Measurements from ENCODE around the gene ANO1. TPM values are rescaled to one million over a fixed set of nuclear protein-coding genes. Genes with fewer than 3 reads are reported as not detected.

The ANO1 gene
- polyA plus RNA-seq, 2 of the 4 experiments (the other 2 are of a cell fraction): 0.27 to 0.44 TPM

- Histone ChIP-seq H3K27ac (no peak overlapping the region), H3K4me1 (peaks cover 18% of the 10 kb centered on the region), H3K9me3 (no peaks in the 10 kb centered on the region), H3K4me3 (no peak overlapping the region), H3K4me2 (no peak overlapping the region)
- WGBS (ENCODE audit: missing lambda C conversion rate): 78% methylated on average over 9 of the region's 9 CpGs
- DNase-seq (ENCODE audit: low read depth in 1 of 2, low spot score in 1 of 2) (no peak), ATAC-seq (no peak), FAIRE-seq (no peak)
- TF ChIP-seq CBX8 (IDR thresholded peaks at IDR 0.05) (no peak), HOXA7 (CRISPR knock-in tag; IDR thresholded peaks at IDR 0.05) (no peak), POLR2AphosphoS2 (conservative IDR thresholded peaks at IDR 0.05; ENCODE audit: low read length) (no peak), ZC3H11A (IDR thresholded peaks at IDR 0.05) (no peak), SMC3 (IDR thresholded peaks at IDR 0.05) (no peak), ATOH8 (CRISPR knock-in tag; IDR thresholded peaks at IDR 0.05; ENCODE audit: low read depth) (no peak), CHD4 (IDR thresholded peaks at IDR 0.05; ENCODE audit: borderline replicate concordance) (no peak), SREBF2 (IDR thresholded peaks at IDR 0.05) (no peak), TP53 (CRISPR knock-in tag; IDR thresholded peaks at IDR 0.05) (no peak), MYC (IDR thresholded peaks at IDR 0.05; ENCODE audit: borderline replicate concordance, low read length) (no peak), HDAC2 (IDR thresholded peaks at IDR 0.05) (no peak), HOXB5 (CRISPR knock-in tag; IDR thresholded peaks at IDR 0.05) (no peak), FOXS1 (CRISPR knock-in tag; IDR thresholded peaks at IDR 0.05) (no peak), PBX3 (IDR thresholded peaks at IDR 0.05) (no peak), EHF (CRISPR knock-in tag; IDR thresholded peaks at IDR 0.05) (no peak)
- ChIA-PET CTCF (interaction anchor here (0.6 to 1.0 kb wide), 5 partner anchors 11 to 670 kb away, joined by 3 to 5 read pairs (median 3); no protein-coding TSS in a partner anchor), POLR2A (no interaction called here)
Observed at GRCh38 chr11:70138403-70138802, 60.3 kb downstream of the ANO1 start.

- FAIRE-seq (no peak), ATAC-seq (no peak), DNase-seq (ENCODE audit: low read depth in 1 of 2, low spot score in 1 of 2) (no peak)
- POLR2A ChIA-PET: no interaction called here
- TF ChIP-seq MAZ (IDR thresholded peaks at IDR 0.05; ENCODE audit: borderline replicate concordance, low read depth, low read length) (no peak), PBX3 (IDR thresholded peaks at IDR 0.05) (no peak), MAX (IDR thresholded peaks at IDR 0.05) (no peak), ESRRA (IDR thresholded peaks at IDR 0.05; ENCODE audit: borderline replicate concordance, low read length) (no peak), RAD21 (conservative IDR thresholded peaks at IDR 0.05 in 1 of 2, IDR thresholded peaks at IDR 0.05 in 1 of 2) (no peak), CBX2 (IDR thresholded peaks at IDR 0.05; ENCODE audit: borderline replicate concordance, low read depth) (no peak), EHF (CRISPR knock-in tag; IDR thresholded peaks at IDR 0.05) (no peak), FOXS1 (CRISPR knock-in tag; IDR thresholded peaks at IDR 0.05) (no peak), KDM1A (IDR thresholded peaks at IDR 0.05; ENCODE audit: low read depth) (no peak), CEBPB (IDR thresholded peaks at IDR 0.05) (no peak), KDM5A (IDR thresholded peaks at IDR 0.05) (no peak), HOXA7 (CRISPR knock-in tag; IDR thresholded peaks at IDR 0.05) (no peak), FOSB (CRISPR knock-in tag; IDR thresholded peaks at IDR 0.05) (no peak), FOSL2 (IDR thresholded peaks at IDR 0.05) (no peak), FOSL2 (CRISPR knock-in tag; IDR thresholded peaks at IDR 0.05) (no peak), MYC (IDR thresholded peaks at IDR 0.05; ENCODE audit: borderline replicate concordance, low read length) (no peak), ELK1 (IDR thresholded peaks at IDR 0.05; ENCODE audit: low read depth, low read length) (no peak)
- Histone ChIP-seq H3K27ac (no peak overlapping the region), H3K9me3 (no peaks in the 10 kb centered on the region), H3K4me2 (no peak overlapping the region), H3K4me3 (no peak overlapping the region), H3K4me1 (peaks cover 18% of the 10 kb centered on the region)
- WGBS (ENCODE audit: missing lambda C conversion rate): 80% methylated on average over 15 of the region's 15 CpGs
- CTCF ChIA-PET: no interaction called here
Observed at GRCh38 chr11:70139785-70140410, 61.8 kb downstream of the ANO1 start.

All from A549 (cell line).